Measurements from ENCODE around the gene HERC5.
A peak's percentile ranks its signal among the peaks of the same experiment; 100 is the strongest.
"Not testable (repeated sequence)": the region's sequence is repeated elsewhere in the genome, so short reads cannot be mapped to it uniquely, and the experiment has no call there.

Gene HERC5

DNA sequence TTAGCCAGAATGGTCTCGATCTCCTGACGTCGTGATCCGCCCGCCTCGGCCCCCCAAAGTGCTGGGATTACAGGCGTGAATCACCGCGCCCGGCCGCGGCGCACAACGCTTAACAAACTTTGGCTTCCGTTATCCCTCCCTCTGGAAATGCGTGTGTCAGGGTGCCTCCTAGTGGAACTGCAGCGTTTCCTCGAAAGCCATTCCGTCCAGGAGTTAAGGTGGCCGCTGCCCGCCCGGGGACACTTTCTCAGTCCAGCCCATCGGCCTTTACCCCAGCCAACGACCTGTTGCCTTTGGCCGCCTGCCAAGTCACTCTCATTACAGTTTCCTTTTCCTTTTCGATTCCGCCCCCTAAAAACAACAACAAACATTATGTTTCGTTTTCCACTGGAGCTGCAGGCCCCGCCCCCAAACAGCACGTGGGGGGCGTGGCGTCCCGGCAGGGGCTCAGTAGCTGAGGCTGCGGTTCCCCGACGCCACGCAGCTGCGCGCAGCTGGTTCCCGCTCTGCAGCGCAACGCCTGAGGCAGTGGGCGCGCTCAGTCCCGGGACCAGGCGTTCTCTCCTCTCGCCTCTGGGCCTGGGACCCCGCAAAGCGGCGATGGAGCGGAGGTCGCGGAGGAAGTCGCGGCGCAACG is at the start of gene HERC5:
TSS of gene HERC5 (plus strand) at position 450 of the 637 bp plus-strand sequence. CDS start at position 601, 151 bp downstream.
- peak; percentile 79 to 86 for DNase-seq (ENCODE audit: low read depth in 2 of 2)

GRCh38 chr4:88409206-88409605 is 47.7 kb upstream of the HERC5 start:
- no peak for DNase-seq (ENCODE audit: low read depth in 2 of 2)

DNA sequence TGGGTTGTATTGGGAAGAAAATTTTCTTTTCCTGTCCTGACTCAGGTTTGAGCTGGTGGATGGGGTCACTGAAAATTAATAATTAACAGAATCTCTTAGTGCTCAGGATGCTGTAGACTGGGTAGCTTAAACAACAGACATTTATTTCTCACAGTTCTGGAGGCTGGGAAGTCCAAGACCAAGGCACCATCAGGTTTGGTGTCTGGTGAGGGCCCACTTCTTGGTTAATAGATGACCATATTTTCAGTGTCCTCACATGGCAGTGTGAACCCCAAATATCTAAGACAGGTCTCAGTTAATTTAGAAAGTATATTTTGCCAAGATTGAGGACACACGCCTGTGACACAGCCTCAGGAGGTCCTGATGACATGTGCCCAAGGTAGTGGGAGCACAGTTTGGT is 47.1 kb upstream of the HERC5 start:
- DNase-seq (ENCODE audit: low read depth in 2 of 2): no peak

DNA sequence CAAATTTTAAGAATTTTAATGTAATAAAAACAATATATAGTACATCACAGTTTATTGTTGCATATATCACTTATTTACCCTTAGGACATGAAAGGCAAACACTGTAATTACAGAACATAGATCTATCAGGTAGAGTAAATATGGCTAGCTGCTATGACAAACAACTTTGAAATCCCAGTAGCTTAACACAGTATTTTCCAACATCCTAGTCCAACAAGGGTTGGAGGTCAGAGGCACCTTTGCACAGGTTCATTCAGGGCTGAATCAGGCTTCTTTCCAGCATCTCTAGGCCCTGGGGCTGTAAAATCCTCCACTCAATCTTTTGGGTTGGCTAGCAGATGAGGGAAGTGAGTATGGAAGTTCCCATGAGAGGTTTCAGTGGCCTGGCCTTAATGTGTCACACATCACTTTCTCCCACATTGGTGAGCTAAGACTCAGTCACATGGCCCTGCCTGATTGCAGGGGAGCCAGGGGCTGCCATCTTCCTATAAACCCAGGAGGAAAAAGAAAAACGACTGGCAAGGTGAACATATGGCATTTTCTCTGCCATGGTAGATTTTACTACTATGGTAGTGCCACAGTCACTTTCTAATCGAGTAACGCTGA is 45.3 kb upstream of the HERC5 start:
- no peak for DNase-seq (ENCODE audit: low read depth in 2 of 2)

DNA sequence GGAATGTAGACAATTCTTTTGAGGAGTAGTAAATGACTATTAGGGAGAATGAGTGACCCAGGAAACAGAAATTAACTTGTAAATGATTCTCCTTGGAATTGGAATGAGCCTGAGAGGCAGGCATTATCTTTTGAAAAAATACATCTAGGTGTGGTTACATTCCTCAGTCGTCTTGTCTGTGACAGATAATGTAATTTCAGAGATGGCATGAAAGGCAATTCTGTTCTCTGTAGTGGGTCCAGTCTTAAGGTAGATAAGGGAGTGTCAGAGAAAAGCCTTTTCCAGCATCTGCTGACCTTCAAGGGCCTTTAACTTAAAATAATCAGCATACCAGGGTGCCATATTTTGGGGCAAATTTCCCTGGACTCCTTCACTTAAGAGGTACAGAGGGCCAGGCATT is 43.1 kb upstream of the HERC5 start:
- DNase-seq (ENCODE audit: low read depth in 2 of 2): no peak

DNA sequence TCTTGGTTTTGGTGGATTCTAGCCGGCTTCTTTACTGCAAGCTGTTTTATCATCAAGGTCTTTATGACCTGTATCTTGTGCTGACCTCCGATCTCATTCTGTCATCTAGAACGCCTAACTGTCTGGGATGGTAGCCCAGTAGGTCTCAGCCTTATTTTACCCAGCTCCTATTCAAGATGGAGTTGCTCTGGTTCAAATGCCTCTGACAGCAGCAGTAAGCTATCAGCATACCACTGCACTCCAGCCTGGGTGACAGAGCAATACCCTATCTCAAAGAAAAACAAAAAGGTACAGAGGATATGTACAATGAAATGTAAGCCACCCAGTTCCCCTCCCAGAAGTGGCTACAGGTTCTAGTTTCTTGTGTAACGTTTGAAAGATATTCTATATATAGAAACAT is 42.2 kb upstream of the HERC5 start:
- no peak for DNase-seq (ENCODE audit: low read depth in 2 of 2)

DNA sequence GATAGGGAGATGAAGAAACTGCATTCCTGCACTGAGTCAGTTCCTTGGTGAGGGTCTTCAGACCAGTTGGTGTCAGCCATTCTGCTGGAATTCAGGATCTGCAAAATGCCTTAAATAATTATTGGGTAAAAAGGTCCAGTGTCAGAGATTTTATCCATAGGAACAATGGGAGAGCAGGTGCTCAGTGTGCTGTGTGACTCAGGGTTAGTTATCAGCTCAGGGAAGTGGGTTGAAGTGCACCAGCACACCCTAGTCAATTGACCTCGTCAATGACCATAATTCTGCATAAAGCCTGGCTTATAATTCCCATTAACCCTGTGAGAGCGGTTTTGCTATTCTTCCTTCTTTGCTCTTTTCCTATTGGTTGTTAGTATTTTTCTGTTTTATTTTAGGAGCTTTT is 40.9 kb upstream of the HERC5 start:
- no peak for DNase-seq (ENCODE audit: low read depth in 2 of 2)

DNA sequence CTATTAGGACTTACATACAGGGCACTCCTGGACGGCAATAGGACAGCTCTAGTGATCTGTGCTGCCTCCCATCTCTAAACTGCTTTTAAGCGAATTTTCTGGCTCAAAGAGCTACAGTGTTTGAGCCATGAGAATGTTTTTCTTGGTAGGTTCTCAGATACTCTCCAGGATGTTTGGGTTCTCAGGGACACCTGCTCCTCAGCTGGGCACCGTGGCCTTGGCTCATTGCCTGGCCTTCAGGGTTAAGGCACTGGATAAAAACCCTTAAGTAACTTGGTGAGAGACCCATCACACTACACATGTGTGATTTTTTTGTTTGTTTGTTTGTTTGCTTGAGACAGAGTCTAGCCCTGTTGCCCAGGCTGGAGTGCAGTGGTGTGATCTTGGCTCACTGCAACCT is 38.5 kb upstream of the HERC5 start:
- no peak for DNase-seq (ENCODE audit: low read depth in 2 of 2)

- no peak for DNase-seq (ENCODE audit: low read depth in 2 of 2)
Measured at GRCh38 chr4:88419874-88420273, 37.0 kb upstream of the HERC5 start.

GRCh38 chr4:88420844-88421243 is 36.1 kb upstream of the HERC5 start:
- no peak for DNase-seq (ENCODE audit: low read depth in 2 of 2)

DNA sequence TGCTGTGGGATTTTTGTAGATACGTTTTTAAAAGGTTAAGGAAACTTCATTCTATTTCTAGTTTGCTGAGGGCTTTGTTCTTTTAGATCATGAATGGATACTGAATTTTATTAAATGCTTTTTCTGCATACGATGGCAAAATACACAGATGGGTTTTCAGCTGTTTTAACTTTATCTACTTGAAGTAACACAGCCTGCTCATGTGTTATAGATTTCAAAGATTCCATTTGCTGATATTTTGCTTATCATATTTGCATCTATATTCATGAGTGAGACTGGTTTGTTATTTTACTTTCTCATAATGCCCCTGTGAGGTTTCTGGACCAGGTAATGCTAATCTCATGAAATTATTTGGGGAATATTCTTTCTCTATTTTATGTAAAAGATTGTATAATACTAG is 34.5 kb upstream of the HERC5 start:
- DNase-seq (ENCODE audit: low read depth in 2 of 2): no peak

DNA sequence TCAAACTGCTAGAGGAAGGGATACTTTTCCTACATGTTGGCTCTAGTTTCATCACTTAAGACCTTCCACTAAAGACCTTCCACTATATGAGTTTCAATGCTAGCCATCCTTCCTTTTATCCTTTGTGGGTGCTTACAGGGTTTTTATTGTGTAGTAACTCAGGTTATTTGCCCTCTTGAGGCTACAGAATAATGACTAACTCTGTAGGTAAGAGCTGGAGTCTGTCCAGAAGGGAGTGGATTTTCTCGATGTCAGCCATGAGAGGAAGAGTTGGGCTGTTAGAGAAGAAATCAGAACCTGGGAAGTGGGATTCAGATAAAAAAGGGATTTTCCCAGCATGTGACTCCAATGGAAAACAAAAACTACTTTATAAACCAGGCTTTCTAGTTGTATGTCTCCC is 27.5 kb upstream of the HERC5 start:
- no peak for DNase-seq (ENCODE audit: low read depth in 2 of 2)

DNA sequence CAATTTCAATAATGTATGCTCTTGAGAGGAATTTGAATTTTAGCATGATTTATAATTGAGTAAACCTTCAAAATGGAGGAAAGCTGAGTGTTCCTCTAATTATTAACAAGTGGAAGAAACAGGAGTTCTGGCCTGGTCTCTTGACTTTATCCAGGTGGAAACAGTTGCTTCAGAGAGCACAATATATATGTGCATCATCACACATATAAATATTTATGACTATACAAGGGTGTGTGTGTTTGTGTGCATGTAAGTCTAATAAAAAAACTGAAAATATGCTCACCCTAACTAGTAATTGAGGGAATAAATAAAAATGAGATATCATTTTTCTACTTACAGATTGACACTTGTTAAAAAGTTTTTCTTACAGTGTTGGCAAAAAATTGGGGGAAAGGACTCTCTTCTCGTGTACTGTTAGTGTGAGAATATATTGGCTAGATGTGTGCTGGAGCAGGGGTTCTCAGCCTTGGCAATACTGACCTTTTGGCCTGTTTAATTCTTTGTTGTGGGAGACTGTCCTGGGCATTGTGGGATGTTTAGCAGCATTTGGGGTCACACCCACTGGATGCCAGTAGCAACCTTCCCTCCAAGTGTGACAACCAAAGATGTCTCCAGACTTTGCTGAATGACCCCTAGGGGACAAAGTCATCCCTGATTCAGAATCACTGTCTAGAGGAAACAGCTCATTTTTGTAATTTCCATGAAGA is 20.8 kb upstream of the HERC5 start:
- no peak for DNase-seq (ENCODE audit: low read depth in 2 of 2)

- not testable (repeated sequence) for DNase-seq (ENCODE audit: low read depth in 2 of 2)
Measured at GRCh38 chr4:88437873-88438272, 19.0 kb upstream of the HERC5 start.

DNA sequence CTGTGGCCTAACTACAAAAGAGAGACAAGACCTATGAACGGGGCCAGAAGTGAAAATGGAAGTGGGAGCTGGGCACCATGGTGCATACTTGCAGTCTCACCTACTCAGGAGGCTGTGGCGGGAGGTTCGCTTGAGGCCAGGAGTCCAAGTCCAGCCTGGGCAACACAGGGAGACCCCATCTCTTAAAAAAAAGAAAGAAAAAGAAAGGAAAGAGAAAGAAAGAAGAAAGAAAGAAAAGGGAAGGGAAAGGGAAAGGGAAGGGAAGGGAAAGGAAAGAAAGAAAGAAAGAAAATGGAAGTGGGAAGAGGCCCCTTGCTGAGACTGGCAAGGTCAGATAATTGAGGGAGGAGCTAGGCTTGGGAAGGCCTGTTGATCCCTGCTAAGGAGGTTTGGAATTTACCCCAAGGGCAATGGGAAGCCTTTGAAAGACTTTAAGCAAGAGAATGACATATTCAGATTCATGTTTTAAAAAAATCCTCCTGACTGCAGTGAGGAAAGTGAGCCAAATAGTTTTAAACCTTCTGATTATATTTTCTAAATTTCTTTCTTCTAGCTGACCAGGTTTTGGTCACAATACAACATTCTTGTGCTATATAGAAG is 17.7 kb upstream of the HERC5 start:
- DNase-seq (ENCODE audit: low read depth in 2 of 2): no peak

GRCh38 chr4:88440146-88440545 is 16.8 kb upstream of the HERC5 start:
- DNase-seq (ENCODE audit: low read depth in 2 of 2): no peak

- DNase-seq (ENCODE audit: low read depth in 2 of 2): no peak
Measured at GRCh38 chr4:88441696-88442095, 15.2 kb upstream of the HERC5 start.

DNA sequence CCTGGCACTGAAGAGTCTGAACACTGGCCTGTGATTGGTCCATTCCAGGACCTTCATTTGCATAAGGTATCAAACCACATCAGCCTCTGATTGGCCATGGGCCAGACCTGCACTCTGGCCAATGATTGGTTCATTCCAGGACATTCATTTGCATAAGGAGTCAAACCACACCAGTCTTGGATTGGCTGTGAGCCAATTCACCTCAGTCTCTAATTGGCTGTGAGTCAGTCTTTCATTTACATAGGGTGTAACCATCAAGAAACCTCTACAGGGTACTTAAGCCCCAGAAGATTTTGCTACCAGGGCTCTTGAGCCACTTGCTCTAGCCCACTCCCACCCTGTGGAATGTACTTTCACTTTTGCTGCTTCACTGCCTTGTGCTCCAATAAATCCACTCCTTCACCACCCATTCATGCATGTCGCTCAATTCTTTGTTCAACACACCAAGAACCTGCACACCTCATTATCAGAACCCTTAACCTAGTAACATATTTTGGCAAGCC is 14.2 kb upstream of the HERC5 start:
- DNase-seq (ENCODE audit: low read depth in 2 of 2): no peak

GRCh38 chr4:88443486-88443885 is 13.4 kb upstream of the HERC5 start:
- no peak for DNase-seq (ENCODE audit: low read depth in 2 of 2)

GRCh38 chr4:88445252-88445651 is 11.7 kb upstream of the HERC5 start:
- no peak for DNase-seq (ENCODE audit: low read depth in 2 of 2)

DNA sequence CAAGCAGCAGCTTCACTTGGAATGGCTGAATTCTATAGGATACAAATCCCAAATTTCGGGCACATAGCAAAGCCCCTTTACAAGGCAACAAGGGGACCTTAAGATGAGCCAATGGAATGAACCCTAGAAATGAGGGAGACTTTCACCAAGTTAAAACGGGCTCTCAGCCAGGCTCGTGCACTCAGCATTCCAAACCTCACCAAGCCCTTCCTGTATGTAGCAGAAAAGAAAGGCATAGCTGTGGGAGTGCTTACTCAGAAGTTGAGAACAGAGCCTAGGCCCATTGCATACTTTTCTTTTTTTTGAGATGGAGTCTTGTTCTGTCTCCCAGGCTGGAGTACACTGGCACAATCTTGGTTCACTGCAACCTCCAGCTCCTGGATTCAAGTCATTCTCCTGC is 10.8 kb upstream of the HERC5 start:
- no peak for DNase-seq (ENCODE audit: low read depth in 2 of 2)

DNA sequence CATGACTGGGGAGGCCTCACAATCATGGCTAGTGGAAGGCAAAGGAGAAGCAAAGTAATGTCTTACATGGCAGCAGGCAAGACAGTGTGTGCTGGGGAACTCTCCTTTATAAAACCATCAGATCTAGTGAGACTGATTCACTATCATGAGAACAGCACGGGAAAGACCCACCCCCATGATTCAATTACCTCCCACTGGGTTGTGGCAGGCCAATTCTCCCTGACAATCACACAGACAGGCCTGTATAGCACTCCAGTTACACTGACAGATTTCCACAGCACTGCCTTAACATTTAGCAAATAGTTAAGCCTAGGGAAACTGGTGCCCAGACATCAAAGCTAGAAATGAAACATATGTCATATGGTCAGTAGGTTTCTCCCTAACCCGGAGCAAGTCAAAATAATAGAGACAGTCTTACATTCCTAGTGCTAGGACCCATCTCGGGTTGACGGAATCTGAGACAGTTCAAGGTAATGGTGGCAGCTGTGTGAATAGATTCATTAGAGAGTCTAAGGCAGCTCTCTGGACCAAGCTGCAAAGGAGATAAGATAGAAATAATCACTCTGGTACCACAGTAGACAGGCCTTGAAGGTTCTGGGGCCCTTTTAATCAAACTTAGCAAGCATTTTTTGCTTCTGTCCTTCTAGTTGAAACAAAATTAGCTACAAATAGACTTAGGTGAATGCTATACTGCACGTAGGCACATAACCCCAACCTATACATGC is 9.4 kb upstream of the HERC5 start:
- DNase-seq (ENCODE audit: low read depth in 2 of 2): no peak
